NCI-H460 (cell line): ENCODE measurements around the gene COL5A3. TPM values are rescaled to one million over a fixed set of nuclear protein-coding genes. Genes with fewer than 3 reads are reported as not detected.

Source experiments
- DNase-seq: peaks from one replicate; pipeline ENCODE4 v3.0.0-alpha.2; 2016; ENCODE audit warnings: low read depth; ENCODE audit errors: extremely low read depth
- total RNA-seq: library from RNA; depleted of rRNA; stranded (reverse); fragments of >200 nt; shearing (Covaris generic); gene quantifications from 2 replicates; pipeline ENCODE4 v1.2.3, GENCODE V29; 2014

COL5A3 gene
- total RNA-seq, 1 experiment from 2014 or later = 0.12 TPM

- no peak for DNase-seq
Measured at GRCh38 chr19:10013316-10013715, 3.0 kb upstream of the COL5A3 start, which contains the start of gene RDH8. Gene RDH8, plus strand, starts transcription at chr19:10013483. Its CDS starts 15 bp downstream, at chr19:10013498.

GRCh38 chr19:10011974-10012373 is 1.7 kb upstream of the COL5A3 start:
- DNase-seq = no peak

GRCh38 chr19:10010939-10011338 is 635 bp upstream of the COL5A3 start:
- no peak for DNase-seq

- no peak for DNase-seq
Measured at GRCh38 chr19:10009714-10010224, 535 bp downstream of the COL5A3 start.

- no peak for DNase-seq
Measured at GRCh38 chr19:10008184-10008765, 2.0 kb downstream of the COL5A3 start.

GRCh38 chr19:10007371-10008183 is 2.7 kb downstream of the COL5A3 start:
- DNase-seq = no peak

GRCh38 chr19:10006752-10007323 is 3.5 kb downstream of the COL5A3 start:
- DNase-seq = no peak

- DNase-seq = no peak
Measured at GRCh38 chr19:10006335-10006708, 4.0 kb downstream of the COL5A3 start.

GRCh38 chr19:10005632-10006334 is 4.5 kb downstream of the COL5A3 start:
- DNase-seq = no peak

GRCh38 chr19:10004617-10005016 is 5.7 kb downstream of the COL5A3 start:
- no peak for DNase-seq

GRCh38 chr19:10003271-10003670 is 7.0 kb downstream of the COL5A3 start:
- no peak for DNase-seq

GRCh38 chr19:10001899-10002298 is 8.4 kb downstream of the COL5A3 start:
- DNase-seq = no peak

GRCh38 chr19:10000171-10000826 is 10.0 kb downstream of the COL5A3 start:
- DNase-seq = peak; percentile 58

- no peak for DNase-seq
Measured at GRCh38 chr19:9996541-9996940, 13.8 kb downstream of the COL5A3 start.

GRCh38 chr19:9995999-9996398 is 14.3 kb downstream of the COL5A3 start:
- no peak for DNase-seq

- no peak for DNase-seq
Measured at GRCh38 chr19:9995084-9995483, 15.2 kb downstream of the COL5A3 start.

GRCh38 chr19:9991425-9992191 is 18.7 kb downstream of the COL5A3 start:
- DNase-seq = no peak

GRCh38 chr19:9989504-9989903 is 20.8 kb downstream of the COL5A3 start:
- DNase-seq = no peak

GRCh38 chr19:9986787-9987281 is 23.5 kb downstream of the COL5A3 start:
- no peak for DNase-seq
